Embryonic facial prominence (tissue), 1 donor: ENCODE measurements around the gene IL17RD.

Experiments
- DNase-seq: peaks from one replicate; pipeline ENCODE4 v3.0.0-alpha.2; 2016; ENCODE audit errors: extremely low spot score

Gene IL17RD

DNA sequence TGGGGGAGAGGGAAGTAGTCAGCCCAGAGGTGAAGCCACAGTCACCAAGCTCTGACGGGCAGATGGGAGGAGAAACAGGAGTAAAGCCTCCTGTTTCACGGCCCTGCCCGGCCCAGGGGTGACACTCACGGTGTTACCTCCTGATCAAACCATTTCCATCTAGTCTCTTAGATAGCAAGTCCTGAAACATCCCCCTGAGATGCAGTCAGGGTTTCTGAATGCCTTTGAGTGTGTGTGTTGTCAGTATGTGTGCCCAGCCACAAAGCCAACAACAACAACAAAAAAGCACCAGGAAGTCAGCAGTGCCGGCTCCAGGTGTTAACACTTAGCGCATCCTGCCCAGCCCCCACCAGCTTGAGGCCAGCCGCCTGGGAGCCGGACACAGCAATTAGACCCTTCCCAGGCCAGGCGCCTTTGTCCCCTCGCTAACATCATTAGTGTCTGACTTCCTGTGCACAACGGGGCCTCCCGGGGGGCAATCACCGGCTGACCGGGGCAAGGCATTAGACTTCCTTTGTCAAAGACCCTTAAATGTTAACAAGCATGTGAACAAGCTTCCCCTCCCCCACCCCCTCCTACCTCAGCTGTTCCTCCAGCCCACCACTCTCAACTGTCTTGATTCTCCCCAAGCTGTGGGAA lies 34.5 kb downstream of the IL17RD start:
- no peak for DNase-seq

DNA sequence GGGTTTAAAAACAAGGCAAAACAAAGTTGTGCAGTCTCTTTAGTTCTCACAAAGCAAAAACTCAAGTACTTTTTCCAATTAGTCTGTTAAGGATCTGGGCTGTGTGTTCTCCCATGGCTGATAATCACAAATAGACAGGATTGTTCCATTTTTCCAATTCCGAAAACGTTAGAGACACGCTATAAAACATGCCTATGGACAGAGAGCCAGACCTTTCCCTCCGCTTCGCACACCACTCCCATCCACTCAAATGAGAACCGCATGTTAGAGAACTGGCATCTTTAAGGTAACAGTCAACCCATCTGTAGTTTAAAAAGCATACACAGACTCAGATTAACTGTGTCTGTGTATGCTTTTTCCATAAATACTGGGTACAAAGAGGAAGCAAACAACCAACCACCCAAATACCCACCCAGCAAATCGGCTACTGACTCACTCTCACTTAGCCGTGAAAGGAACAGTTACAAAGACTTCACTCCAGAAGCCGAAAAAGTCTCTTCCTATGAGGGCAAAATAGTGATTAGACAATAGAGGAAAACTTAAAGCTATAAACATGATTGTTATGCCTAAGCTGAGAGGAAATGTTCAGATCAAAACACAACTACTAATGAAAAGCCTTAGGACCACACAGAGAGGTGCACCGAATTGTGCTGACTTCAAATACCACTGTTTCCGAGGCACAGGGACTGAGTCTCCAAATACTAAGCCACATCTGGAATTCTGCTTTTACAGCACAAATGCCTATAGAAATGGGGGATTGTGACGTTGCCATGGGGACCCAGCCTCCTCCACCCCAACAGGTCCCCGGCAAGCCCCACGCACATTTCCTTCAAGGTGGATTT lies 36.1 kb downstream of the IL17RD start:
- peak; percentile 72 for DNase-seq

GRCh38 chr3:57127891-57128518 lies 37.1 kb downstream of the IL17RD start:
- DNase-seq = peak; percentile 56

- DNase-seq = no peak
Measured at GRCh38 chr3:57126244-57126643, 38.9 kb downstream of the IL17RD start.

- DNase-seq = no peak
Measured at GRCh38 chr3:57120451-57121174, 44.5 kb downstream of the IL17RD start.

DNA sequence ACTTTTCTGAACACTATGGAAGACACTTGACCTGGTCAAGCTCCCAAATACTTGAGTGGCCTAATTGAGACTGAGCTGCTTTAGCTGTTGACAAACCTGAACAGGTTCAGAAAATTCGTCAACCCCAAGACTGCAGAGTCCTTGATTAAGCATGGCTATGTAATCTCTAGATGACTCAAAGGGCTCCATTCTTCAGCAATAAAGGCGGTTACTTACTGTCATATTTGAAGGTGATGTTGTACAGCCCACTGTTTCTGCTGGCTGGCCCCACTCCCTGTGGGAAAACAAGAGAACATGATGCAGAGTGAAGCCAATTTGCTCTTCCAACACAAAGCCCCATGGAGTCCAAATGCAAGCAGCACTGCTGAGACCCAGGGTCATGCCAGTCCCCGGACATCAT lies 45.1 kb downstream of the IL17RD start:
- DNase-seq = no peak

GRCh38 chr3:57118254-57118653 lies 46.9 kb downstream of the IL17RD start:
- DNase-seq = no peak

- no peak for DNase-seq
Measured at GRCh38 chr3:57116501-57116900, 48.7 kb downstream of the IL17RD start.

- DNase-seq = no peak
Measured at GRCh38 chr3:57112206-57112605, 52.9 kb downstream of the IL17RD start.

DNA sequence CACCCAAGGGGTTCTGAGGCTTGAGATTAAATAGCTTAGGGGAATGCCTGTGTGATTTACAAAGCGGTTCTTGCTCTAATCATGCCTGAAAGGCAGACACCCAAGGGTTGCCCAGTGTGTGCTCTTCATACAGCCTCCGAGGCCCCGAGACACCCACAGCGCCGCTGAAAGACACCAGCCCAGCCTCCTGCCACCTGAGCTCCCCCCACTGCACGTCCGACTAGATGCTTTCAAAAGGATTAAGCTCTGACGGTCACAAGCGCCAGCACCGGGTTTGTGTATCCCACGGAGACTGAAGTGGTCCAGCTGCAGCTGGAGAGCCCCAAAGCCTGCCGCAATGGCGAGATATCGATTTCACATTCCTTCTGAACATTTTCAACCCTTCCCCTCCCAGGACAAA lies 54.4 kb downstream of the IL17RD start:
- no peak for DNase-seq

DNA sequence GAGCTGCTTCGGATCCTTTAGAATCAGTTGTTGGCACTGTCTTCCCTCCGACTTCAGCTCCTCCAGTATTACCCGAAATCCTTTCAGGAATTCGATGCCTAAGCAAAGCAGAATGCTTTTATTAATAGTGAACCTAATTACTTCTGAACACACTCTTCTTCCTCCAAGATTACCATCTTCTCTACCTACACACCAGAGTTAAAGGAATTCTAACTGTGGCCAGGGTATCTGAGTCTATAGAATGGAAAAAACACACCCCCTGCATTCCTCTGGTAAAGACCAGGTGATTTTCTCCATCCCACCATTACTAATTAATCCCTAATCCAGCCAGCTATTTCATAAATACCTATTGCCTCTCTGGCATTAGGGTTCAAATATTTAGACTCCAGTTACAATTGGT lies 54.9 kb downstream of the IL17RD start:
- DNase-seq = no peak

- DNase-seq = no peak
Measured at GRCh38 chr3:57109437-57110199, 55.5 kb downstream of the IL17RD start.

DNA sequence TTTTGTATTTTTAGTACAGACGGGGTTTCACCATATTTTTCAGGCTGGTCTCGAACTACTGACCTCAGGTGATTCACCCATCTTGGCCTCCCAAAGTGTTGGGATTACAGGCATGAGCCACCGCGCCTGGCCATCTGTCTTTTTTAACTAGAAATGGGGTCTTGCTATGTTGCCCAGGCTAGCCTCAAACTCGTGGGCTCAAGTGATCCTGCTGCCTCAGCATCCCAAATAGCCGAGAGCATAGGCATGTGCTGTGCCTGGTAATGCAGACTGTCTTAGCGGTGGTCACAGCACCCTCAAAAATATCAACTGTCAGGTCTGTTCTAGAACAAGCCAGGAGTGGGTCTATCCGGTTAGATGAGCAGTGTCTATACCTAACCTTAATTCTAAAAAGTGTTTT lies 56.5 kb downstream of the IL17RD start:
- no peak for DNase-seq

DNA sequence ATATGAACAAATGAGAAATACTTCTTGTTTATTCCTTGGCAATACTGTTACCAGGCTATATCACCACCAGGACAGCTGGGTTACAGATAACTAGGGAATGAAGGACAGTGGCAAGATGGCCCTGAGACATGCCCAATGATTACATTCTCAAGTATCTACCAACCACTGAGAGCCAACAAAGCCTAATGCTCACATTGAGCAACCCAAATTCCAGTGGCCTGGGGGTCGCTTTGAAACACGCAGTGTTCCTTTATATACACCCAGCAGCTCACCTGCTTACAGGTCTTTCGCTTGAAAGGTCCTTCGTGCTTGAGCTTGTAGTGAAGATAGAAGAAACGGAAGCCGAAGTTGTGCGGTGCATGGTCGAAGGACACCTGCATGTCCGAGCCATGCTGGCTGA lies 59.6 kb downstream of the IL17RD start:
- DNase-seq = no peak

GRCh38 chr3:57100046-57100695 lies 65.0 kb downstream of the IL17RD start:
- peak; percentile 53 for DNase-seq

GRCh38 chr3:57098418-57099310 lies 66.5 kb downstream of the IL17RD start:
- DNase-seq = no peak

GRCh38 chr3:57097536-57097935 lies 67.6 kb downstream of the IL17RD start:
- no peak for DNase-seq

- DNase-seq = no peak
Measured at GRCh38 chr3:57095363-57095762, 69.8 kb downstream of the IL17RD start.

- peak; percentile 67 for DNase-seq
Measured at GRCh38 chr3:57094575-57094974, 70.6 kb downstream of the IL17RD start.

DNA sequence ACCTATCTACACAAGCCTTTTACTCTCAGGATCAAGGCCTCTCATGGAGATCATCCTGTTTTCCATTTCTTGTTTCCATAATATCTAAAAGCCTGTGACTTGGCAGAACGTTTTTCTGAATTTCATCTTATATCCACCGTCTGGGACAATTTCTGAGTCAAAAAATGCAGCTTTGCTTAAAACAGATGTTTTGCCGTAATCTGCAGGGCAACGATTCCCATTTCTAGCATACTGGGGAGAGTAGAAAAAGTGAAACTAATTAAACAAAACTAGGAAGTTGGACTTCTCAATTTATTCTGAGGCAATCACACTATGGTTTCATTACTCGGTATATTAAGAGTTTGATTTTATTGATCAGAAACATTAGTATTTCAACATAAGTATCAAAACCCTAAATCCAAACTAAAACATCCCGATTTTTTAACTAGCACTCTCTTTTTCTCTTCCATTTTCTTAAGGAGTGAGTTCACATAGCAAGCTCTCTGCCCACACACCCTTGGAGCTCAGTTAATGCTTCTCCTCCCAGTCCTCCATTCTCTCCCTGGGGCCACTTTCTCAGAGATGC lies 71.1 kb downstream of the IL17RD start:
- DNase-seq = no peak
